Measurements from ENCODE around the gene PHLDA2. TPM values are rescaled to one million over a fixed set of nuclear protein-coding genes. Genes with fewer than 3 reads are reported as not detected.
A peak's percentile ranks its signal among the peaks of the same experiment; 100 is the strongest.
"Not testable (repeated sequence)": the region's sequence is repeated elsewhere in the genome, so short reads cannot be mapped to it uniquely, and the experiment has no call there.

The PHLDA2 gene
- total and polyA plus RNA-seq, 4 donors, result 0.60 to 49.2 (median 23.0) TPM

- ATAC-seq (ENCODE audit: insufficient read depth, low FRiP score), result peak; percentile 16
- WGBS, 2 donors, result 54 to 55% methylated on average over 15 to 16 of the region's 16 CpGs
- Histone ChIP-seq H3K36me3 (ENCODE audit: control insufficient read depth in 4 of 4, insufficient read depth in 4 of 4, low read length in 4 of 4) (peaks cover 0 to 9% (median 4%) of the 10 kb centered on the region in 4 donors), H3K27ac (ENCODE audit: low read depth in 1 of 2, low read length in 1 of 2) (no peak overlapping the region), H3K4me1 (ENCODE audit: control insufficient read depth in 5 of 5, insufficient read depth in 5 of 5, low read length in 5 of 5) (peaks cover 0 to 7% (median 6%) of the 10 kb centered on the region in 5 donors), H3K9me3 (ENCODE audit: control insufficient read depth in 4 of 4, insufficient read depth in 3 of 4, low read length in 3 of 4) (peaks cover 2 to 13% (median 3%) of the 10 kb centered on the region in 4 donors), H3K27me3 (ENCODE audit: control insufficient read depth in 3 of 3, insufficient read depth in 3 of 3, low read length in 2 of 3) (no peaks in the 10 kb centered on the region), H3K4me3 (no peak overlapping the region), H3K9ac (ENCODE audit: insufficient read depth in 1 of 2, low read length in 2 of 2) (no peak overlapping the region)
- DNase-seq, result no peak
- TF ChIP-seq, protein P1, sequence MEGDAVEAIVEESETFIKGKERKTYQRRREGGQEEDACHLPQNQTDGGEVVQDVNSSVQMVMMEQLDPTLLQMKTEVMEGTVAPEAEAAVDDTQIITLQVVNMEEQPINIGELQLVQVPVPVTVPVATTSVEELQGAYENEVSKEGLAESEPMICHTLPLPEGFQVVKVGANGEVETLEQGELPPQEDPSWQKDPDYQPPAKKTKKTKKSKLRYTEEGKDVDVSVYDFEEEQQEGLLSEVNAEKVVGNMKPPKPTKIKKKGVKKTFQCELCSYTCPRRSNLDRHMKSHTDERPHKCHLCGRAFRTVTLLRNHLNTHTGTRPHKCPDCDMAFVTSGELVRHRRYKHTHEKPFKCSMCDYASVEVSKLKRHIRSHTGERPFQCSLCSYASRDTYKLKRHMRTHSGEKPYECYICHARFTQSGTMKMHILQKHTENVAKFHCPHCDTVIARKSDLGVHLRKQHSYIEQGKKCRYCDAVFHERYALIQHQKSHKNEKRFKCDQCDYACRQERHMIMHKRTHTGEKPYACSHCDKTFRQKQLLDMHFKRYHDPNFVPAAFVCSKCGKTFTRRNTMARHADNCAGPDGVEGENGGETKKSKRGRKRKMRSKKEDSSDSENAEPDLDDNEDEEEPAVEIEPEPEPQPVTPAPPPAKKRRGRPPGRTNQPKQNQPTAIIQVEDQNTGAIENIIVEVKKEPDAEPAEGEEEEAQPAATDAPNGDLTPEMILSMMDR (IDR thresholded peaks at IDR 0.05; ENCODE audit: control extremely low read depth, extremely low read depth), result no peak
These were observed 11.1 kb upstream of the PHLDA2 start for GRCh38 chr11:2940147-2940920.

DNA sequence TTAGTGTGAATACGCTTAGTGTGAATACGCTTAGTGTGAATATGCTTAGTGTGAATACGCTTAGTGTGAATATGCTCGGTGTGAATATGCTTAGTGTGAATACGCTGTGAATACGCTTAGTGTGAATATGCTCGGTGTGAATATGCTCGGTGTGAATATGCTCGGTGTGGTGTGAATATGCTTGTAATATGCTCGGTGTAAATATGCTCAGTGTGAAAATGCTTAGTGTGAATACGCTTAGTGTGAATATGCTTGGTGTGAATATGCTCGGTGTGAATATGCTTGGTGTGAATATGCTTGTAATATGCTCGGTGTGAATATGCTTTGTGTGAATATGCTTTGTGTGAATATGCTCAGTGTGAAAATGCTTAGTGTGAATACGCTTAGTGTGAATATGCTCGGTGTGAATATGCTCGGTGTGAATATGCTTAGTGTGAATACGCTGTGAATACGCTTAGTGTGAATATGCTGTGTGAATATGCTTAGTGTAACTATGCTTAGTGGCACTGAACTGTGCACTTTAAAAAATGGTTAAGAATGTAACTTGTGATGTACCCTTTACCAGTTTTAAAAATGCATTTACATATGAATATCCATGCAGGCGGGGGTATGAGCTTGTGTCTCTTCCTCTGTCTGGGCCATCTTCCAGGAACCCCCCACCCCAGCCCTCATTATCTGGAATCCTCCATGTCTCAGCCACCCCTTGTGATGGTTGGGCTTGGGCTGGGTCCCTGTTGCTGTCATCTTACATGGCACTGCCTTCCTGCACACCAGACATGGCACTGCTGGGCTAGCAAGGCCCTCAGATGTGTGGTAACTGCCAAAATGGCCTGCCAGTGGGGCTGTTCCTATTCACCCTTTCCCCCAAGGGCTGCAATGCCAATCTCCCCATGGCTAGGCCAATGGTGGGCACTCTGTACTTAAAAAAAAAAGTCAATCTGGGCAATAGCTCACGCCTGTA lies 9.5 kb upstream of the PHLDA2 start:
- not testable (repeated sequence) for ATAC-seq (ENCODE audit: insufficient read depth, low FRiP score); DNase-seq
- WGBS, 2 donors, result 91 to 92% methylated on average over 20 of the region's 20 CpGs

DNA sequence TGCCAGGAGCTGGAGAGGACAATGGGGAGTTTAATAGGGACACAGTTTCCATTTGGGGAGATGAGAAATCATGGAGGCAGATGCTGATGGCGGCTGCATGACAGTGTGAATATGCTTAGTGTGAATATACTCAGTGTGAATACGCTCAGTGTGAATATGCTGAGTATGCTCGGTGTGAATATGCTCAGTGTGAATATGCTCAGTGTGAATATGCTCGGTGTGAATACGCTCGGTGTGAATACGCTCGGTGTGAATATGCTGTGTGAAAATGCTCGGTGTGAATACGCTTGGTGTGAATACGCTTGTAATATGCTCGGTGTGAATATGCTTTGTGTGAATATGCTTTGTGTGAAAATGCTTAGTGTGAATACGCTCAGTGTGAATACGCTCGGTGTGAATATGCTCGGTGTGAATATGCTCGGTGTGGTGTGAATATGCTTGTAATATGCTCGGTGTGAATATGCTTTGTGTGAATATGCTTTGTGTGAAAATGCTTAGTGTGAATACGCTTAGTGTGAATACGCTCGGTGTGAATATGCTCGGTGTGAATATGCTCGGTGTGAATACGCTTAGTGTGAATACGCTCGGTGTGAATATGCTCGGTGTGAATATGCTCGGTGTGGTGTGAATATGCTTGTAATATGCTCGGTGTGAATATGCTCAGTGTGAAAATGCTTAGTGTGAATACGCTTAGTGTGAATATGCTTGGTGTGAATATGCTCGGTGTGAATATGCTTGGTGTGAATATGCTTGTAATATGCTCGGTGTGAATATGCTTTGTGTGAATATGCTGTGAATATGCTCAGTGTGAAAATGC lies 8.6 kb upstream of the PHLDA2 start:
- H3K4me1 ChIP-seq (ENCODE audit: control insufficient read depth in 5 of 5, insufficient read depth in 5 of 5, low read length in 5 of 5); H3K27ac ChIP-seq (ENCODE audit: low read depth in 1 of 2, low read length in 1 of 2); H3K36me3 ChIP-seq (ENCODE audit: control insufficient read depth in 4 of 4, insufficient read depth in 4 of 4, low read length in 4 of 4); H3K4me3 ChIP-seq; ATAC-seq (ENCODE audit: insufficient read depth, low FRiP score); H3K27me3 ChIP-seq (ENCODE audit: control insufficient read depth in 3 of 3, insufficient read depth in 3 of 3, low read length in 2 of 3); H3K9ac ChIP-seq (ENCODE audit: insufficient read depth in 1 of 2, low read length in 2 of 2): not testable (repeated sequence)
- 90 to 92% methylated on average over 31 to 32 of the region's 32 CpGs for WGBS, 2 donors
- DNase-seq, result peak in 1 of 3 donors; percentile 26
- peaks cover 2 to 13% (median 3%) of the 10 kb centered on the region in 4 donors for H3K9me3 ChIP-seq (ENCODE audit: control insufficient read depth in 4 of 4, insufficient read depth in 3 of 4, low read length in 3 of 4)

More for the DNA sequence above, 9.5 kb upstream of the PHLDA2 start:
- H3K9me3 ChIP-seq (ENCODE audit: control insufficient read depth in 4 of 4, insufficient read depth in 3 of 4, low read length in 3 of 4), result peaks cover 2 to 13% (median 3%) of the 10 kb centered on the region in 4 donors
- not testable (repeated sequence) for H3K27me3 ChIP-seq (ENCODE audit: control insufficient read depth in 3 of 3, insufficient read depth in 3 of 3, low read length in 2 of 3); H3K36me3 ChIP-seq (ENCODE audit: control insufficient read depth in 4 of 4, insufficient read depth in 4 of 4, low read length in 4 of 4); H3K4me1 ChIP-seq (ENCODE audit: control insufficient read depth in 5 of 5, insufficient read depth in 5 of 5, low read length in 5 of 5); H3K4me3 ChIP-seq; H3K27ac ChIP-seq (ENCODE audit: low read depth in 1 of 2, low read length in 1 of 2); H3K9ac ChIP-seq (ENCODE audit: insufficient read depth in 1 of 2, low read length in 2 of 2)

GRCh38 chr11:2934611-2935239 lies 5.5 kb upstream of the PHLDA2 start:
- ATAC-seq (ENCODE audit: insufficient read depth, low FRiP score) (no peak), DNase-seq (no peak)
- TF ChIP-seq, protein P1 (IDR thresholded peaks at IDR 0.05; ENCODE audit: control extremely low read depth, extremely low read depth), result no peak
- H3K4me3 ChIP-seq, result no peak overlapping the region
- peaks cover 0 to 9% (median 0%) of the 10 kb centered on the region in 5 donors for H3K4me1 ChIP-seq (ENCODE audit: control insufficient read depth in 5 of 5, insufficient read depth in 5 of 5, low read length in 5 of 5)
- no peaks in the 10 kb centered on the region for H3K36me3 ChIP-seq (ENCODE audit: control insufficient read depth in 4 of 4, insufficient read depth in 4 of 4, low read length in 4 of 4)
- WGBS, 2 donors, result 85 to 90% methylated on average over 14 of the region's 14 CpGs
- H3K9ac ChIP-seq (ENCODE audit: insufficient read depth in 1 of 2, low read length in 2 of 2), result no peak overlapping the region
- peaks cover 2 to 13% (median 3%) of the 10 kb centered on the region in 4 donors for H3K9me3 ChIP-seq (ENCODE audit: control insufficient read depth in 4 of 4, insufficient read depth in 3 of 4, low read length in 3 of 4)
- no peak overlapping the region for H3K27ac ChIP-seq (ENCODE audit: low read depth in 1 of 2, low read length in 1 of 2)
- H3K27me3 ChIP-seq (ENCODE audit: control insufficient read depth in 3 of 3, insufficient read depth in 3 of 3, low read length in 2 of 3), result peaks cover 0 to 8% (median 8%) of the 10 kb centered on the region in 3 donors

All from lung (tissue), 12 donors.